ENCODE results near the gene ZNF282.

- no peak for TF ChIP-seq CTCF (conservative IDR thresholded peaks at IDR 0.05; ENCODE audit: low read depth, low read length)
- TF ChIP-seq EZH2phosphoT487 (IDR thresholded peaks at IDR 0.05; ENCODE audit: borderline replicate concordance, low read length): no peak
- TF ChIP-seq EZH2 (IDR thresholded peaks at IDR 0.05; ENCODE audit: low read length, unreplicated experiment): no peak
Measured at GRCh38 chr7:149261316-149261828, 66.0 kb downstream of the ZNF282 start.
